GM21367 (cell line): ENCODE measurements around the gene GALNT2.

Source experiments
- ATAC-seq: cut with Tn5 transposase; IDR thresholded peaks from one replicate; pipeline ENCODE4 v1.9.1; 2021; ENCODE audit not compliant: unreplicated experiment

GALNT2 gene

GRCh38 chr1:230070321-230071208 lies 3.5 kb downstream of the GALNT2 start:
- ATAC-seq = no peak

GRCh38 chr1:230071316-230071715 lies 4.3 kb downstream of the GALNT2 start:
- ATAC-seq = no peak

- no peak for ATAC-seq
These were observed 5.3 kb downstream of the GALNT2 start for GRCh38 chr1:230072296-230072695.

GRCh38 chr1:230072866-230073265 lies 5.8 kb downstream of the GALNT2 start:
- no peak for ATAC-seq

- ATAC-seq = no peak
These were observed 6.5 kb downstream of the GALNT2 start for GRCh38 chr1:230073371-230074035.

GRCh38 chr1:230074270-230074669 lies 7.2 kb downstream of the GALNT2 start:
- ATAC-seq = no peak

GRCh38 chr1:230074762-230075161 lies 7.7 kb downstream of the GALNT2 start:
- ATAC-seq = no peak

- ATAC-seq = no peak
These were observed 9.1 kb downstream of the GALNT2 start for GRCh38 chr1:230076121-230076520.

GRCh38 chr1:230077011-230077410 lies 10.0 kb downstream of the GALNT2 start:
- ATAC-seq = no peak

- ATAC-seq = no peak
These were observed 10.6 kb downstream of the GALNT2 start for GRCh38 chr1:230077436-230078213.

- no peak for ATAC-seq
These were observed 12.4 kb downstream of the GALNT2 start for GRCh38 chr1:230079199-230080024.

GRCh38 chr1:230080822-230081221 lies 13.8 kb downstream of the GALNT2 start:
- ATAC-seq = no peak

GRCh38 chr1:230081751-230082150 lies 14.7 kb downstream of the GALNT2 start:
- no peak for ATAC-seq

- no peak for ATAC-seq
These were observed 15.2 kb downstream of the GALNT2 start for GRCh38 chr1:230082211-230082610.

GRCh38 chr1:230083053-230083452 lies 16.0 kb downstream of the GALNT2 start:
- ATAC-seq = no peak

- no peak for ATAC-seq
These were observed 16.8 kb downstream of the GALNT2 start for GRCh38 chr1:230083746-230084407.

- no peak for ATAC-seq
These were observed 17.6 kb downstream of the GALNT2 start for GRCh38 chr1:230084408-230085177.

GRCh38 chr1:230085178-230085515 lies 18.1 kb downstream of the GALNT2 start:
- no peak for ATAC-seq

GRCh38 chr1:230086151-230086550 lies 19.1 kb downstream of the GALNT2 start:
- ATAC-seq = no peak
